Endodermal cell (in vitro differentiated cells): ENCODE measurements around the gene GALNT18. TPM values are rescaled to one million over a fixed set of nuclear protein-coding genes. Genes with fewer than 3 reads are reported as not detected.

Source experiments
- DNase-seq: peaks from one replicate; pipeline ENCODE4 v3.0.0-alpha.2; 2017
- H3K27ac ChIP-seq: 2 replicates; pipeline ENCODE4 v1.5.1; 2013; ENCODE audit warnings: mild to moderate bottlenecking, low read depth, low read length, moderate library complexity
- H3K27me3 ChIP-seq: 2 replicates; pipeline ENCODE4 v1.6.1; 2013; ENCODE audit warnings: mild to moderate bottlenecking, low read length, moderate library complexity; ENCODE audit not compliant: insufficient read depth, control insufficient read depth, poor library complexity, severe bottlenecking
- H3K36me3 ChIP-seq: 2 replicates; pipeline ENCODE4 v1.7.0; 2013; ENCODE audit warnings: mild to moderate bottlenecking, low read length, moderate library complexity; ENCODE audit not compliant: control insufficient read depth, insufficient read depth
- H3K4me1 ChIP-seq: one replicate; pipeline ENCODE4 v1.7.0; 2013; ENCODE audit warnings: low read length; ENCODE audit not compliant: control insufficient read depth, insufficient read depth
- H3K4me3 ChIP-seq: 2 replicates; pipeline ENCODE4 v1.5.1; 2013; ENCODE audit warnings: mild to moderate bottlenecking, low read length, moderate library complexity
- H3K9ac ChIP-seq: 2 replicates; pipeline ENCODE4 v1.6.1; 2013; ENCODE audit warnings: mild to moderate bottlenecking, low read length, moderate library complexity; ENCODE audit not compliant: poor library complexity, severe bottlenecking; ENCODE audit errors: extremely low read depth
- H3K9me3 ChIP-seq: 2 replicates; pipeline ENCODE4 v1.6.1; 2013; ENCODE audit warnings: mild to moderate bottlenecking, low read length, moderate library complexity; ENCODE audit not compliant: control insufficient read depth
- H3K27ac Mint-ChIP-seq: 2 replicates; pipeline ENCODE4 v1.8.0; 2020; ENCODE audit warnings: mixed read lengths
- H3K27me3 Mint-ChIP-seq: 2 replicates; pipeline ENCODE4 v1.8.0; 2021; ENCODE audit warnings: mild to moderate bottlenecking, mixed read lengths; ENCODE audit not compliant: insufficient read depth
- H3K36me3 Mint-ChIP-seq: 2 replicates; pipeline ENCODE4 v1.8.0; 2020; ENCODE audit warnings: low read depth, mixed read lengths
- H3K4me1 Mint-ChIP-seq: 2 replicates; pipeline ENCODE4 v1.8.0; 2020; ENCODE audit warnings: mixed read lengths
- H3K4me3 Mint-ChIP-seq: 2 replicates; pipeline ENCODE4 v1.8.0; 2020; ENCODE audit warnings: mild to moderate bottlenecking, moderate library complexity, mixed read lengths
- H3K9me3 Mint-ChIP-seq: 2 replicates; pipeline ENCODE4 v1.8.0; 2020; ENCODE audit warnings: mild to moderate bottlenecking, mixed read lengths
- WGBS, 2 experiments: methylation state at CpG; one replicate each; pipeline versions ENCODE4 v1.1.5 to v1.1.7; 2013; ENCODE audit warnings: missing lambda C conversion rate in 2 of 2, mixed read lengths in 1 of 2; ENCODE audit not compliant: insufficient coverage in 1 of 2, insufficient read length in 1 of 2; 5-methylcytosine and 5-hydroxymethylcytosine counted together
- total RNA-seq, 2 donors: library from RNA; stranded (reverse); fragmentation: NEBNext Ultra II Directional in 1 of 2; extraction: Animal tissue kit (Norgen Biotek cat#: 25700) in 1 of 2; gene quantifications; 2 replicates in 1 of 2; 3 replicates in 1 of 2; pipeline ENCODE4 v1.2.1, GENCODE V29; 2021
- TF ChIP-seq, protein P1 (sequence below): fragments of 200-600 bp; sonication (generic); conservative IDR thresholded peaks from 2 replicates; pipeline ENCODE4 v1.5.0; 2021; ENCODE audit warnings: antibody characterized with exemption, mild to moderate bottlenecking

GALNT18 gene
- total RNA-seq, 2 donors from 2014 or later, result 5.1 to 9.9 TPM

DNA sequence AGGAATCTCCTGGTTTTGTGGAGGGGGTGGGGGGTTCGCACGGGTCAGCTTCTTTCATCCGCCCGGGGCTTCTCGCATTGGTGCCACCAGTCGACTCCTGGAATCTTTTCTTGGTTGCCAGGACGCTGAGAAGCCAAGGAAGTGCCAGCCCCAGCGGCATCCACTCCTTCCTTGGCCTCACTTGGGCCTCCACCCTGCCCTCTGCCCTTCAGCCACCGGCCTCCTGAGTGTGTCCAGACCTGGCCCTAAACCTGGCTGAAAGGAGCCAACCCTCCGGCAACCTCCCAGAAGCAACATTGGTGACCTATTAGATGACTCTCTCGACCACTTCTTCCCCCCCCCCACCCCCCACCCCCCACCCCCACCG, 518 bp upstream of the GALNT18 start:
- peaks cover 24% of the 10 kb centered on the region for H3K4me1 ChIP-seq
- H3K9me3 Mint-ChIP-seq, result no peaks in the 10 kb centered on the region
- H3K9ac ChIP-seq, result no peak overlapping the region
- H3K9me3 ChIP-seq, result no peaks in the 10 kb centered on the region
- no peaks in the 10 kb centered on the region for H3K36me3 Mint-ChIP-seq
- peak overlapping the region; percentile 70 for H3K4me3 Mint-ChIP-seq
- peaks cover 43% of the 10 kb centered on the region for H3K27me3 ChIP-seq
- DNase-seq, result no peak
- no peaks in the 10 kb centered on the region for H3K36me3 ChIP-seq
- WGBS, 2 experiments, result 6 to 12% methylated on average over 6 to 9 of the region's 12 CpGs
- H3K4me3 ChIP-seq, result peak overlapping the region; percentile 54
- H3K4me1 Mint-ChIP-seq, result peaks cover 31% of the 10 kb centered on the region
- TF ChIP-seq, protein P1, sequence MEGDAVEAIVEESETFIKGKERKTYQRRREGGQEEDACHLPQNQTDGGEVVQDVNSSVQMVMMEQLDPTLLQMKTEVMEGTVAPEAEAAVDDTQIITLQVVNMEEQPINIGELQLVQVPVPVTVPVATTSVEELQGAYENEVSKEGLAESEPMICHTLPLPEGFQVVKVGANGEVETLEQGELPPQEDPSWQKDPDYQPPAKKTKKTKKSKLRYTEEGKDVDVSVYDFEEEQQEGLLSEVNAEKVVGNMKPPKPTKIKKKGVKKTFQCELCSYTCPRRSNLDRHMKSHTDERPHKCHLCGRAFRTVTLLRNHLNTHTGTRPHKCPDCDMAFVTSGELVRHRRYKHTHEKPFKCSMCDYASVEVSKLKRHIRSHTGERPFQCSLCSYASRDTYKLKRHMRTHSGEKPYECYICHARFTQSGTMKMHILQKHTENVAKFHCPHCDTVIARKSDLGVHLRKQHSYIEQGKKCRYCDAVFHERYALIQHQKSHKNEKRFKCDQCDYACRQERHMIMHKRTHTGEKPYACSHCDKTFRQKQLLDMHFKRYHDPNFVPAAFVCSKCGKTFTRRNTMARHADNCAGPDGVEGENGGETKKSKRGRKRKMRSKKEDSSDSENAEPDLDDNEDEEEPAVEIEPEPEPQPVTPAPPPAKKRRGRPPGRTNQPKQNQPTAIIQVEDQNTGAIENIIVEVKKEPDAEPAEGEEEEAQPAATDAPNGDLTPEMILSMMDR, result no peak
- H3K27ac Mint-ChIP-seq, result no peak overlapping the region
- H3K27me3 Mint-ChIP-seq, result peaks cover 57% of the 10 kb centered on the region
- no peak overlapping the region for H3K27ac ChIP-seq

DNA sequence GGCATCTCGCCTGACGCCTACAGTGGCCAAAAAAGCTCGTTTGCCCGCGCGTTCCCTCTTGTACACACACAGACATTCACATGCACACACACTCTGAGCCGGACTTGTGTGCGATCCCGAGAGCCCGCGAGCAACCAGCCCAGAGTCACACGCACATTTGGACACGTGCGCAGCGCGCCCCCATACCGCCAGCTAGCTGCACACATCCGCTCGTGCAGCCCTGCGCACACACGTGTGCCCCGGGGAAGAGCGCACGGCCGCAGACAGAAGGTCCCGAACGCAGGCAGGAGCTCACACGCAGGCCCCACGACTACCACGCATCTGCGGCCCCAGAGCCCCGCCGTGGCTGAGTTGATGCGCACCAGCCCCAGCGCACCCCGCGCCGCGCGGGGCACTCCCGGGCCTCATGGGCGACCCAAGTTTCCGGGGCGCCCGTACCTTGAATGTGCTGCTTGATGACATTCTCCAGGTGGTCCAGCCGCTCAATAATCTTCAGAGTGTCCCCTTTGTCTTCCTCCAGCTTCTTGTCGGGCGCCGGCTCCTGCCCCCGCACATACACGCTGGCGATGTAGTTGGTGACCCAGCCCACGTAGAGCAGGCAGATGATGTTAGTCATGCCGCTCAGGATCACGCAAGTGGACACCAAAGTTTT, 758 bp downstream of the GALNT18 start:
- Mint-ChIP-seq H3K4me1 (peaks cover 31% of the 10 kb centered on the region), H3K27ac (no peak overlapping the region), H3K27me3 (peaks cover 67% of the 10 kb centered on the region), H3K9me3 (no peaks in the 10 kb centered on the region), H3K36me3 (no peaks in the 10 kb centered on the region), H3K4me3 (peak overlapping the region; percentile 70)
- 0 to 1% methylated on average over 27 to 55 of the region's 55 CpGs for WGBS, 2 experiments
- no peaks in the 10 kb centered on the region for H3K36me3 ChIP-seq
- peak; percentile 65 for DNase-seq
- H3K4me3 ChIP-seq, result peak overlapping the region; percentile 83
- H3K9ac ChIP-seq, result peak overlapping the region; percentile 21
- TF ChIP-seq, protein P1, result no peak
- H3K4me1 ChIP-seq, result peaks cover 24% of the 10 kb centered on the region
- H3K27ac ChIP-seq, result no peak overlapping the region
- no peaks in the 10 kb centered on the region for H3K9me3 ChIP-seq
- H3K27me3 ChIP-seq, result peaks cover 52% of the 10 kb centered on the region

DNA sequence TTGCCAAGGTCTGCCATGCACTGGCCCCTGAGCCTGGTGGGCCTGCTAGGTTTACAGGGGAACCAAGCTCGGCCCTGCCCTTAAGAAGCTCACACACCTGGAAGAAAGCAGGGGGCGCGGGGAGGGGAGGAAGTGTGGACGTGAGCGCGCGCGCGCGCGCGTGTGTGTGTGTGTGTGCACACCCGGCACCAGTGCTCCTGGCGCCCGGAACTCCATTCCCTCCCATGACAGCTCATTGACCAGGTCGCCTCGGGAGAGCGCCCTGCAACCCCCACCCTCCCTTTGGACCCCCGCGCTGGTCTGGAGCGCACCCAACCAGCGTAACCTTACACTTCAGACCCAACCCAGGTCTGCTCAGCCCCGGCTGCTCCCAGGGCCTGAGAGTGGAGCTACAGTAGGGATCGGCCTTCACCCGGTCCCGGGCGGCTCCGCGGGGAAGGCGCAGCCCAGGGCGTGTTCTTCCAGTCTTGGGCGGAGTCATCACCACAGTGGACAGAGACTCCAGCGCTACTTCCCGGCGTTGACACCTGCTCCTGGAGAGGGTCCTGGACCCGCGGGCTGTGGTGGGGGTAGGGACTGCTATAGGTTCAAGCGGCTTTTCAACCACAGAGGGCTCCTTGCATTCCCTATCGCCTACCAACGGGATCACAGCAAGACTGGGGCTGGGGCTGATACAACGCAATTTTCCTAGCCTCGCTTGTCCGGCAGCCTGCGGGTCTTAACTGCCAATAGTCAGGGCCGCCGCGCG, 1.5 kb downstream of the GALNT18 start:
- H3K4me1 Mint-ChIP-seq, result peaks cover 30% of the 10 kb centered on the region
- H3K27me3 ChIP-seq, result peaks cover 55% of the 10 kb centered on the region
- H3K36me3 ChIP-seq, result no peaks in the 10 kb centered on the region
- no peak overlapping the region for H3K27ac Mint-ChIP-seq
- no peaks in the 10 kb centered on the region for H3K9me3 ChIP-seq
- 3% methylated on average over 18 to 48 of the region's 48 CpGs for WGBS, 2 experiments
- peak overlapping the region; percentile 70 for H3K4me3 Mint-ChIP-seq
- H3K27ac ChIP-seq, result no peak overlapping the region
- H3K9me3 Mint-ChIP-seq, result no peaks in the 10 kb centered on the region
- no peak overlapping the region for H3K9ac ChIP-seq
- peak overlapping the region; percentile 83 for H3K4me3 ChIP-seq
- peaks cover 24% of the 10 kb centered on the region for H3K4me1 ChIP-seq
- peak; percentile 86 for DNase-seq
- no peaks in the 10 kb centered on the region for H3K36me3 Mint-ChIP-seq
- H3K27me3 Mint-ChIP-seq, result peaks cover 71% of the 10 kb centered on the region
- TF ChIP-seq, protein P1, result no peak
